Glutamatergic neuron (in vitro differentiated cells): ENCODE measurements around the gene RLF. TPM values are rescaled to one million over a fixed set of nuclear protein-coding genes. Genes with fewer than 3 reads are reported as not detected.
A peak's percentile ranks its signal among the peaks of the same experiment; 100 is the strongest.

ENCODE experiments used
- DNase-seq: peaks from one replicate; pipeline ENCODE4 v3.0.0; 2022
- H3K27ac Mint-ChIP-seq: one replicate; pipeline ENCODE4 v1.8.0; 2020; ENCODE audit warnings: mild to moderate bottlenecking, mixed read lengths, inconsistent platforms; ENCODE audit not compliant: unreplicated experiment
- H3K27me3 Mint-ChIP-seq: one replicate; pipeline ENCODE4 v1.8.0; 2020; ENCODE audit warnings: mild to moderate bottlenecking, moderate library complexity, mixed read lengths, inconsistent platforms; ENCODE audit not compliant: unreplicated experiment
- H3K36me3 Mint-ChIP-seq: one replicate; pipeline ENCODE4 v1.8.0; 2020; ENCODE audit warnings: mild to moderate bottlenecking, mixed read lengths, inconsistent platforms; ENCODE audit not compliant: unreplicated experiment
- H3K4me1 Mint-ChIP-seq: one replicate; pipeline ENCODE4 v1.8.0; 2020; ENCODE audit warnings: mild to moderate bottlenecking, low read depth, mixed read lengths, inconsistent platforms; ENCODE audit not compliant: unreplicated experiment
- H3K4me3 Mint-ChIP-seq: one replicate; pipeline ENCODE4 v1.8.0; 2020; ENCODE audit warnings: mild to moderate bottlenecking, mixed read lengths, inconsistent platforms; ENCODE audit not compliant: unreplicated experiment
- H3K9me3 Mint-ChIP-seq: one replicate; pipeline ENCODE4 v1.8.0; 2020; ENCODE audit warnings: mild to moderate bottlenecking, moderate library complexity, mixed read lengths, inconsistent platforms; ENCODE audit not compliant: unreplicated experiment
- total RNA-seq: library from RNA; stranded (reverse); fragmentation: NEBNext Ultra II Directional; extraction: Animal tissue kit (Norgen Biotek cat#: 25700); gene quantifications from one replicate; pipeline ENCODE4 v1.2.1, GENCODE V29; 2021; ENCODE audit not compliant: unreplicated experiment
- TF ChIP-seq, protein P1 (sequence below): fragments of 200-600 bp; sonication (generic); IDR thresholded peaks from one replicate; pipeline ENCODE4 v1.5.0; 2021; ENCODE audit not compliant: partially characterized antibody, unreplicated experiment

The RLF gene
- total RNA-seq, 1 donor from 2014 or later: 15.0 TPM

DNA sequence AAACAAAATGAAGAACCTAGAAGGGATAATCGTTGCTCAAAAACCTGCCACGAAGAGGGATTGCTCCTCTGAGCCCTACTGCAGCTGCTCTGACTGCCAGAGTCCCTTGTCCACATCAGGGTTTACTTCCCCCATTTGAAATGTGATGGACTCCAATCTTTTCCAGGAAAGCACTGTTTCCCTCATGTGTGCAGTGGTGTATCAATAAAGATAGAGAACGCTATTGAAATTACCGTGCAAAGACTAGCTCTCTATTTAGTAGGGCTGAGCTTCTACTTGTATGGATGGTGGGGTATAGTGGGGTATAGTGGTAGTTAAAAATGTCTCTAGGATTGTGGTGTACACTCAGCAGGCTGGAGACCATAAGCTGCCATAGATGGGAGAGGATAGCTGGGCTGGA, 90.3 kb downstream of the RLF start:
- H3K4me1 Mint-ChIP-seq: no peaks in the 10 kb centered on the region
- no peaks in the 10 kb centered on the region for H3K36me3 Mint-ChIP-seq
- H3K9me3 Mint-ChIP-seq: no peaks in the 10 kb centered on the region
- peaks cover 2% of the 10 kb centered on the region for H3K27me3 Mint-ChIP-seq
- H3K4me3 Mint-ChIP-seq: no peak overlapping the region
- TF ChIP-seq, protein P1, sequence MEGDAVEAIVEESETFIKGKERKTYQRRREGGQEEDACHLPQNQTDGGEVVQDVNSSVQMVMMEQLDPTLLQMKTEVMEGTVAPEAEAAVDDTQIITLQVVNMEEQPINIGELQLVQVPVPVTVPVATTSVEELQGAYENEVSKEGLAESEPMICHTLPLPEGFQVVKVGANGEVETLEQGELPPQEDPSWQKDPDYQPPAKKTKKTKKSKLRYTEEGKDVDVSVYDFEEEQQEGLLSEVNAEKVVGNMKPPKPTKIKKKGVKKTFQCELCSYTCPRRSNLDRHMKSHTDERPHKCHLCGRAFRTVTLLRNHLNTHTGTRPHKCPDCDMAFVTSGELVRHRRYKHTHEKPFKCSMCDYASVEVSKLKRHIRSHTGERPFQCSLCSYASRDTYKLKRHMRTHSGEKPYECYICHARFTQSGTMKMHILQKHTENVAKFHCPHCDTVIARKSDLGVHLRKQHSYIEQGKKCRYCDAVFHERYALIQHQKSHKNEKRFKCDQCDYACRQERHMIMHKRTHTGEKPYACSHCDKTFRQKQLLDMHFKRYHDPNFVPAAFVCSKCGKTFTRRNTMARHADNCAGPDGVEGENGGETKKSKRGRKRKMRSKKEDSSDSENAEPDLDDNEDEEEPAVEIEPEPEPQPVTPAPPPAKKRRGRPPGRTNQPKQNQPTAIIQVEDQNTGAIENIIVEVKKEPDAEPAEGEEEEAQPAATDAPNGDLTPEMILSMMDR: no peak
- H3K27ac Mint-ChIP-seq: no peak overlapping the region
- no peak for DNase-seq

- Mint-ChIP-seq H3K27me3 (peaks cover 6% of the 10 kb centered on the region), H3K27ac (no peak overlapping the region), H3K4me3 (no peak overlapping the region), H3K9me3 (peaks cover 4% of the 10 kb centered on the region), H3K36me3 (no peaks in the 10 kb centered on the region), H3K4me1 (no peaks in the 10 kb centered on the region)
- TF ChIP-seq, protein P1: no peak
- no peak for DNase-seq
Observed at GRCh38 chr1:40252601-40253000, 91.4 kb downstream of the RLF start.

- H3K9me3 Mint-ChIP-seq: peaks cover 9% of the 10 kb centered on the region
- no peak overlapping the region for H3K27ac Mint-ChIP-seq
- H3K4me3 Mint-ChIP-seq: no peak overlapping the region
- H3K27me3 Mint-ChIP-seq: peaks cover 9% of the 10 kb centered on the region
- peaks cover 4% of the 10 kb centered on the region for H3K4me1 Mint-ChIP-seq
- DNase-seq: no peak
- TF ChIP-seq, protein P1: no peak
- H3K36me3 Mint-ChIP-seq: no peaks in the 10 kb centered on the region
Observed at GRCh38 chr1:40255231-40255630, 94.0 kb downstream of the RLF start.

DNA sequence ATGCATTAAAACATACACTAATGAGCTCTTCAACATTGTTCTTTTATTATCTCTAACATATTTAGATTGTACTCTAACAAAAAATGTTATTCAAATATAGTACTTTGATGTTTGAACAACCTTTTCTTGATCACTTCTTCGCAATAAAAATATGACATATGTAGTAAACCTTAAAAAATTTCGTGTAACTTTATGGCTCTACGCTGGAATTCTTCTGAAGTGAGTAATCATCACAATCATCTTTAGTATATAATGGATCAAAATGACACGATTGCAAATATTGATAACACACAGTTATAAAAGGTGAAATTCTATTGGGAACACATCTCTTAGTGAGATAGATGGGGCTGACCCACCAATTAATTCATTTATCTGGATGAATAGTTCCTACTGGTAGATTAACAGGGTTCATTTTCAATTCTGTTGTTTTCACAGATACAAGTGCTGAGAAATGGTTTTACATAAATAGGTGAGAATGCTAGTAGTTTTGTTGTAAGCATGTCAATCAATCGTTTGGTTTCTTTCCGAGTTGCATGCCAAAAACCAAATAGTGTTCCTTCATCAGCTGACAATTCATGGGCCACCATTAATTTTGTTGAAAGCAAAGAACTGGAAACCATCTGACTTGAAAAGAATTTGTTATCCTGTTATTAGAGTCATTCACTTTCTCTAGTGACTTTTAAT, 95.4 kb downstream of the RLF start:
- Mint-ChIP-seq H3K27ac (peak overlapping the region; percentile 3), H3K4me3 (peak overlapping the region; percentile 97), H3K27me3 (peaks cover 9% of the 10 kb centered on the region), H3K9me3 (peaks cover 9% of the 10 kb centered on the region), H3K36me3 (no peaks in the 10 kb centered on the region), H3K4me1 (peaks cover 4% of the 10 kb centered on the region)
- DNase-seq: no peak
- TF ChIP-seq, protein P1: no peak

DNA sequence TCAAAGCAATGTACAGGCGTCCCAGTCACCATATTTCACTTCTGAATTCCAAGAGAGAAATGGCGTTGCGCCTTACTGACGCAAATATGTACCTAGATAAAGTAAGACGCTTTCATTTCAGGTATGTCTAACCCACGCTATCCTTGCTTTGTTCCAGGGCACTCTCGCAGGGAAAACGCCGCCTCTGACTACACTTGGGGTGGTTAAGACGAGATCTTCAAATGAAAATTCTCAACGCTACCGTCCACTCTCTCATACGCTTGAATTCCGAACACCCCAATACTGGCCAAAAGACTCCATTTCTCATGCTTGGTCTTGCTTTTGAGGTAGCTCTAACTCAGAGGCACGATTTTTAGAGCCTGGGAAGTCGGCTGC, 96.1 kb downstream of the RLF start:
- Mint-ChIP-seq H3K36me3 (no peaks in the 10 kb centered on the region), H3K27ac (peak overlapping the region; percentile 98), H3K27me3 (peaks cover 9% of the 10 kb centered on the region), H3K9me3 (peaks cover 9% of the 10 kb centered on the region), H3K4me1 (peaks cover 4% of the 10 kb centered on the region), H3K4me3 (peak overlapping the region; percentile 97)
- TF ChIP-seq, protein P1: no peak
- peak; percentile 20 for DNase-seq
